HEK293T (cell line): ENCODE results near the gene C1orf115.
A peak's percentile ranks its signal among the peaks of the same experiment; 100 is the strongest.

ENCODE experiments used
- CTCF ChIA-PET: fragments of 350-600 bp; formaldehyde crosslinking; extraction: SDS; loops from one replicate; lab custom pipeline; 2021; ENCODE audit warnings: antibody characterized with exemption, inconsistent platforms; lab: Yijun Ruan, JAX
- POLR2A ChIA-PET: fragments of 350-600 bp; formaldehyde crosslinking; extraction: SDS; loops from one replicate; lab custom pipeline; 2020; ENCODE audit warnings: antibody characterized with exemption, inconsistent platforms; lab: Yijun Ruan, JAX
- DNase-seq: peaks from one replicate; pipeline ENCODE4 v3.0.0; 2012; ENCODE audit warnings: mixed read lengths; ENCODE audit errors: extremely low spot score
- ARNT ChIP-seq: fragments of 450-650 bp; IDR thresholded peaks from 2 replicates; pipeline ENCODE4 v1.6.1; 2017; ENCODE audit warnings: mild to moderate bottlenecking
- BHLHE40 ChIP-seq: fragments of 450-650 bp; IDR thresholded peaks from 2 replicates; pipeline ENCODE4 v1.6.1; 2016; ENCODE audit warnings: mild to moderate bottlenecking, moderate library complexity, borderline replicate concordance
- CTBP1 ChIP-seq: fragments of 450-650 bp; IDR thresholded peaks from 2 replicates; pipeline ENCODE4 v1.6.1; 2016; ENCODE audit warnings: borderline replicate concordance
- ELF4 ChIP-seq: fragments of 450-650 bp; IDR thresholded peaks from 2 replicates; pipeline ENCODE4 v1.6.1; 2017; ENCODE audit warnings: antibody characterized with exemption
- FOXA1 ChIP-seq: fragments of 450-650 bp; IDR thresholded peaks from 2 replicates; pipeline ENCODE4 v1.6.1; 2016; ENCODE audit warnings: mild to moderate bottlenecking
- FOXK2 ChIP-seq: fragments of 450-650 bp; IDR thresholded peaks from 2 replicates; pipeline ENCODE4 v1.6.1; 2016; ENCODE audit warnings: mild to moderate bottlenecking
- FOXM1 ChIP-seq: fragments of 450-650 bp; IDR thresholded peaks from 2 replicates; pipeline ENCODE4 v1.6.1; 2017; ENCODE audit warnings: mild to moderate bottlenecking, borderline replicate concordance
- HDGF ChIP-seq: fragments of 450-650 bp; IDR thresholded peaks from 2 replicates; pipeline ENCODE4 v1.6.1; 2017; ENCODE audit warnings: antibody characterized with exemption, borderline replicate concordance
- L3MBTL2 ChIP-seq: fragments of 450-650 bp; conservative IDR thresholded peaks from 2 replicates; pipeline ENCODE4 v1.6.1; 2016; ENCODE audit warnings: mild to moderate bottlenecking
- LEF1 ChIP-seq: fragments of 450-650 bp; IDR thresholded peaks from 2 replicates; pipeline ENCODE4 v1.6.1; 2017; ENCODE audit warnings: mild to moderate bottlenecking, borderline replicate concordance
- NFRKB ChIP-seq: fragments of 450-650 bp; IDR thresholded peaks from 2 replicates; pipeline ENCODE4 v1.6.1; 2016; ENCODE audit warnings: mild to moderate bottlenecking, moderate library complexity
- PKNOX1 ChIP-seq: fragments of 450-650 bp; IDR thresholded peaks from 2 replicates; pipeline ENCODE4 v1.6.1; 2016
- SP1 ChIP-seq: fragments of 450-650 bp; IDR thresholded peaks from 2 replicates; pipeline ENCODE4 v1.6.1; 2017
- SUZ12 ChIP-seq: fragments of 450-650 bp; IDR thresholded peaks from 2 replicates; pipeline ENCODE4 v1.6.1; 2016; ENCODE audit warnings: mild to moderate bottlenecking
- TARDBP ChIP-seq: fragments of 450-650 bp; IDR thresholded peaks from 2 replicates; pipeline ENCODE4 v1.6.1; 2016
- ZNF384 ChIP-seq: fragments of 450-650 bp; IDR thresholded peaks from 2 replicates; pipeline ENCODE4 v1.6.1; 2016

The C1orf115 gene

GRCh38 chr1:220690140-220691052, at the start of gene C1orf115:
Gene C1orf115 (plus strand): TSS chr1:220690363. CDS start chr1:220690403, 40 bp downstream.
- ChIA-PET CTCF (interaction anchor here (1.4 to 1.8 kb wide), 2 partner anchors 20 to 43 kb away, joined by 4 to 6 read pairs; no protein-coding TSS in a partner anchor), POLR2A (no interaction called here)
- DNase-seq: peak; percentile 96
- TF ChIP-seq HDGF: no peak
- TF ChIP-seq SP1: no peak
- no peak for TF ChIP-seq FOXM1
- TF ChIP-seq FOXA1: no peak
- TF ChIP-seq ELF4: no peak
- peak; percentile 68 for TF ChIP-seq CTBP1
- peak; percentile 64; the same call in 1 of the 2 replicates for TF ChIP-seq L3MBTL2
- TF ChIP-seq FOXK2: no peak
- TF ChIP-seq TARDBP: no peak

GRCh38 chr1:220642285-220642684, 47.9 kb upstream of the C1orf115 start:
- no peak for TF ChIP-seq BHLHE40
- TF ChIP-seq PKNOX1: no peak
- TF ChIP-seq SUZ12: no peak
- TF ChIP-seq LEF1: no peak
- no peak for TF ChIP-seq ARNT
- TF ChIP-seq ZNF384: no peak
- no peak for TF ChIP-seq ELF4
- TF ChIP-seq FOXM1: no peak
- TF ChIP-seq L3MBTL2: no peak
- no peak for TF ChIP-seq CTBP1
- no peak for TF ChIP-seq HDGF
- no peak for TF ChIP-seq SP1
- TF ChIP-seq FOXA1: no peak
- TF ChIP-seq FOXK2: no peak
- TF ChIP-seq NFRKB: no peak
- no peak for TF ChIP-seq TARDBP

GRCh38 chr1:220652995-220653394, 37.2 kb upstream of the C1orf115 start:
- TF ChIP-seq PKNOX1 (no peak), CTBP1 (no peak), FOXK2 (no peak), FOXM1 (no peak), L3MBTL2 (no peak), TARDBP (no peak), ELF4 (no peak), HDGF (no peak), BHLHE40 (no peak), LEF1 (no peak)
- no peak for DNase-seq
- ChIA-PET POLR2A (no interaction called here), CTCF (no interaction called here)

More at GRCh38 chr1:220642285-220642684, 47.9 kb upstream of the C1orf115 start:
- CTCF ChIA-PET: no interaction called here
- POLR2A ChIA-PET: no interaction called here
- DNase-seq: no peak

GRCh38 chr1:220655509-220655908, 34.7 kb upstream of the C1orf115 start:
- ChIA-PET POLR2A (no interaction called here), CTCF (interaction anchor here (1.4 kb wide), 1 partner anchor 78 kb away, joined by 5 read pairs; no protein-coding TSS in a partner anchor)
- no peak for DNase-seq
- TF ChIP-seq L3MBTL2 (no peak), ARNT (no peak), TARDBP (no peak), NFRKB (no peak), SUZ12 (no peak), FOXM1 (no peak), LEF1 (no peak), SP1 (no peak), FOXA1 (no peak), ELF4 (no peak), ZNF384 (no peak), CTBP1 (no peak), HDGF (no peak)

- ChIA-PET POLR2A (no interaction called here), CTCF (interaction anchor here (1.4 kb wide), 1 partner anchor 77 kb away, joined by 5 read pairs; no protein-coding TSS in a partner anchor)
- no peak for TF ChIP-seq SP1
- no peak for TF ChIP-seq ZNF384
- no peak for TF ChIP-seq TARDBP
- no peak for TF ChIP-seq HDGF
- TF ChIP-seq ELF4: no peak
- no peak for TF ChIP-seq LEF1
- TF ChIP-seq FOXM1: no peak
- no peak for TF ChIP-seq NFRKB
- TF ChIP-seq SUZ12: no peak
- no peak for TF ChIP-seq FOXA1
- TF ChIP-seq L3MBTL2: no peak
- TF ChIP-seq ARNT: no peak
- TF ChIP-seq PKNOX1: no peak
- no peak for TF ChIP-seq CTBP1
- TF ChIP-seq FOXK2: no peak
- TF ChIP-seq BHLHE40: no peak
- DNase-seq: no peak
These were observed 34.0 kb upstream of the C1orf115 start for GRCh38 chr1:220655961-220656740.
